Jurkat, Clone E6-1 (cell line): ENCODE measurements around the gene CST9.
"Not testable (repeated sequence)": the region's sequence is repeated elsewhere in the genome, so short reads cannot be mapped to it uniquely, and the experiment has no call there.

Experiments used
- DNase-seq: peaks from one replicate; pipeline ENCODE4 v3.0.0-alpha.2; 2011; ENCODE audit warnings: low read depth, low spot score
- H3K4me3 ChIP-seq: 2 replicates; pipeline ENCODE4 v1.5.1; 2011; ENCODE audit warnings: mild to moderate bottlenecking, low read length, control low read depth, moderate library complexity

Gene CST9

DNA sequence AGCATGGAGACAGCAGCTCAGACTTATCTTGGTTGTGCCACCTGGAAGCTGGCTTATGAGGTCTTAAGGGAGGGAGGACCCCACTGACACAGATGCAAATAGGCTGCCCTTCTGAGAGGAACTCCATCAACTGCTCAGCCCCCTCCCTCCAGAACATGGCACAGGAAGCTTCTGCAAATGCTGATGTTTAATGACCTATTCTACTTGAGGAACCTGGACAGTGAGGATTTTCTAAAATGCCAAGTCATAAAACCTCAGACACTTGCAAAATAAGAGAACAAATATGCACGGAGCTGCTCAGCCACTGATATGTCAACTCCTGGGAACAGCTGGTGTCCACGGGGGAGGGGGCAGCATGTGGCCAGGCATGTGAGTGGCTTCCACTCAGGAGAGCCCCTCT lies 3.5 kb downstream of the CST9 start:
- no peak for DNase-seq
- no peak overlapping the region for H3K4me3 ChIP-seq

DNA sequence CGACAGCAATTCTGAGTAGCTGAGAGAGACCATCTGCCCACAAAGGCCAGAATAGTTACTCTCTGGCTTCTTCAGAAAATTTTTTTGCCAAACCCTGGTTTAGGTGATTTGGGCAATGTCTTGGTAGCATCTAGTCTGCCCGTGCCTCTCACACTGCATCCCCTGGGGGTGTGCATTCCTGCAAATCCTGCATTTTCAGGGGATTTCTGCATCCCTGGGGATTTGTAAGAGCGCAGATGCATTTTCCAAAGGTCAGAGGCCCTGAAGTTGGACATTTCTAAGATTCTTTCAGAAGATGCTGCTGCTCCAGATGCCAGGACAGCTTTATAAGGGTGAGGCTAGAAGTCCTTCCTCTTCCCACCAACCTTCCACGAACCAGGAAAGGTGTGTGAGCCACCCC lies 4.0 kb downstream of the CST9 start:
- H3K4me3 ChIP-seq, result no peak overlapping the region
- no peak for DNase-seq

DNA sequence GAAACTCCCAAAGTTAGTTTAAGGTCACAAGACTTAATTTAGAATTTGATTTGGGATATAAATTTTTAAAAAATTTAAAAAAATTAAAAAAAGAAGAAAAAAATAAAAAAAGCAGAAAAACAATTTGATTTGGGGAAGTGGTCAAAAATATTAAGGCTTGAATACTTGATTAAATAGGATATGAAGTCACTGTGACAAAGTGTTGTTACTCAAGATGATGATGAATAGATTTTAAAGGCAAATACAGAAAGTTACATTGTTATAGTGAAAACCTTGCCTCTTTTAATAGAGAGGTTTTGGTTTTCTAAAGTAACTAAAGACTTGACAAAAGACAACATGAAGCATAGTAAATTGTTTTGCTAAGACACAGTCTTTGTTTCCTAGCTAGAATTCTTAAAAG lies 7.2 kb downstream of the CST9 start:
- H3K4me3 ChIP-seq, result no peak overlapping the region
- no peak for DNase-seq

DNA sequence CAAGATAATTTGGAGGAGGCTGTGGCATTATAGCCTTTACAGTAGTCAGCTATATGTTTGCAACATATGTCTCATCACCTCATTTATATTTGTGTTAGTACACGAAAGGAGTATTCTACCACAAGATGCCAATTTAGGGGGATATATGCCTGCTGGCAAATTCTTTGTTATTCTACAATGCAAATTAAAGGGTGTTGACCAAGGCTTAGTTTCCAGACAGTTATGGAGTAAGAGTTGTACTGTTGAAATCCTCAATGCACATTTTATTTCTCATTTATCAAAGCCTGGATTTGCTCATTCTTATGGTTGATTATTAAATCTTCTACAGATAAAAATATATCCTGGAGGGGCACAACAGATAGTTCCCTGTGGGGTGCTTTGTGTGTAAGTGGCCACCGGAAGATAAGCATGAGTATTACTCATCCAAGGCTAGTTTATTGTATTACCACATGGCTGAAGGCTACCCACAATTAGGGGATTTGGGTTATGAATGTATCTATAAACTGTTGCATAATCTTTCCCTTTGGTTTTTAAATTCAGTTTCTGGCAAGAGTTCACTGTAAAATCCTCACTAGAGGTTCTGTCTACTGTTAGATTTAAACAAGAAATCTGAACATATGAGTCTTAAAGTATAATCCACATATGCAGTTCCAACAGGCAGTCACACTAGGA lies 9.0 kb downstream of the CST9 start:
- no peak for DNase-seq
- no peak overlapping the region for H3K4me3 ChIP-seq

DNA sequence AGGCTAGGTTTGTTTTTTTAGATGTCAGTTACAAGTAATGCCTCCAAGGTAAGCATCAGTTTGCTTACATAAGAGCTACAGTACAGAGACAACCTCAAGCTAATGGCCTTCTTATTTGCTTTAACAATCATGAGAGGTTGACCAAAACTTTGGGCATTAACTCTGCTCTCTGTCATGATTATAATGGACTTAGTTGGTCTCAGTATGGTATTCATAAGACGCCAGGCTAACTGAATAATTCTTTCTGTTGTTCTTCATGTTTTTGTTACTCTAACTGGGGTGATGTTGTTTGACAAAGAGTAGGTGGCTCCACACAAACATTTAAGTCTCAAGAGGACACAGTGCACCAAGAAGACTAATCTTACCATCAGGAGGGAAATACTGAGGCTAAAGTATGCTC lies 9.8 kb downstream of the CST9 start:
- H3K4me3 ChIP-seq, result no peak overlapping the region
- no peak for DNase-seq

DNA sequence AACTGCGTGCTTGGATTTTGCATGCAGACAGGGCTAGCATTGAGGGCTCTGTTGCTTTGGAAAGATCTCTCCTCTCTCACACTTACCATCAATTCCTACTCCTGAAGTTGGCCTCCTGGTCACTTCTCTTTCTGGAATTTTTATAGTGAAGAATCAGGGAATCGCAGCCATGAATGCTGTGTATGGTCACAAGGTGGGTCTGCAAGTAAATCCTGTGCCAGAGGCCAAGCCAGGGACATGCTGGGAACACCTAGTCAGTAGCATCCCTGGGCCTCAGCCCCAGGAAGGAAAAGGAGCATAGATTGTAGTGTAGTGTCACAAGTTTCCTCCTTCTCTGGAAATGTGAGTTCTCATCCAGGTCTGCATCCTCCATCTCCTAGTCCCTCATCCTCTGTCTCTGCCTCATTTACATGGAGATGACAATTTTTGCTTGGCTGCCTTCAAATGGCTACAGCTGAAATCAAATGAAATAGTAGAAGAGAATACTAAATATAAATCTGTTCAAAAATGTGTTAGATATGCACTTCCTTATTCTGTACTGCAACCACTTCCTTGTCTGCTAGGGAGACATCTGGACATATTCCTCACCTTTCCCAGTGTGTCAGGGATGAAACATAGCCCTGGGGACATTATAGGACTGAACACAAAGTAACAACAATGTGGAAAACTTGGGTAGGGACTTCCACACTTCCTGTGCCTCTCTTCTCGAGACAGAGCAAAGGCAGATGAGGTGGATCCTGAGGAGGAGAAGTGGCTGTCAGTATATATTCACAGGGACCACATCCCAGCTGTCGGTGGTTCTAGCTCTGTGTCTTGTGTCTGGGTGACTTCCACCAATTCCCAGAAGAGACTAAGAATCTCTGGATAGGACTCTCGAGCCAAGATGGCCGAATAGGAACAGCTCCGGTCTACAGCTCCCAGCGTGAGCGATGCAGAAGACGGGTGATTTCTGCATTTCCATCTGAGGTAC lies 17.0 kb downstream of the CST9 start:
- DNase-seq, result no peak
- H3K4me3 ChIP-seq, result no peak overlapping the region

DNA sequence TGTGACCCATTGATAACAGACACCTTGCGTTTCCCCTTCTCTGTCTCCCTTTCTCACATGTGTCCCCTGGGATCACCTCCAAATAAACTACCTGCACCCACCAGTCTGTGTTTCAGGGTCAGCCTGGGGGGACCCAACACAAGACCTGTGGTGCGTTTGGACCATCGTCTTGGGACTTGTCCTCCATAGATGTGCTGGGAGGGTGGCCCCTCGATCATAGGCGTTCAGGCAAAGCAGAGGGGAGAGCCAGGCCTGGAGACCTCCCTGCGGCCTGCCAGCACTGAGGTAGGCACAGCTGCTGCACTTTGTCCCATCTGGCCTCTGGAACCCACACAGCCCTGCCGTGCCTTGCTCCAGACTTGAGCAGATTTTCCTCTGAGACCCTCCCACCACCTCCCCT lies 18.1 kb downstream of the CST9 start:
- no peak for DNase-seq
- H3K4me3 ChIP-seq, result no peak overlapping the region

DNA sequence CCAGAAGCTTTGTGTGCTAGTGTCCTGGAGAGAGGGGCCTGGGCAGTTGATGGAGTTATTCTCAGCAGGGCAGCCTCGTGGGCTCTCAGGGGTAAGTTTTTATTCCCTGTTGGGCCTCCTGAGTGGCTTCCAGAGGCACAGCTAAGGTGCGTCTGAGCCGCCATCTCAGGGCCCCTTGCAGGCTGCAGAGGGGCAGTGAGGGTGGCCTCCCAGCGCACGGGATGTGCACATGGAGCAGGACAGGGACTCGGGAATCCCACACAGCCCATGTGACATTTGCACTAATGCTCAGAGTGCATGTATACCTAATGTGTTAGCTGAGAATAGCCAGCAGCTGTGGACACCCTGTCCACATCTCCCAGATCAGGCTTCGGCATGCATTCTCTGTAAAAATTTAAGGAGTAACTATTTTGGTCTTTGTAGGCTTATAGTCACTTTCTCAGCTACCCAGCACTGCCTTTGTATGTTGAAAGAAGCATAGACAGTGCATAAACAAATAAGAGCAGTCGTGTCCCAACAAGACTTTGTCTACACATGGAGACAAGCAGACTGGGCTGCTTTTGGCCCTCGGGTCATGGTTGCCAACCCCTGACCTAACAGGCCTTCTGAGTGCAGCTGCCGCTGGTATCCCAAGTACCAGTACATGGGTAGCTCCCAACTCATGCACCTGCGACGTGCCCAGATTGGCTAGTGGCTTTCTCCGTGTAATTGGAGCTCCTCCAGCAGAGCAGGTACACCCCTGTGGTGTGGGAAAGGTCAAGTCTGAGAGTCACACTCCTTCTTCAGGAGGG lies 18.8 kb downstream of the CST9 start:
- no peak for DNase-seq
- H3K4me3 ChIP-seq, result no peak overlapping the region

DNA sequence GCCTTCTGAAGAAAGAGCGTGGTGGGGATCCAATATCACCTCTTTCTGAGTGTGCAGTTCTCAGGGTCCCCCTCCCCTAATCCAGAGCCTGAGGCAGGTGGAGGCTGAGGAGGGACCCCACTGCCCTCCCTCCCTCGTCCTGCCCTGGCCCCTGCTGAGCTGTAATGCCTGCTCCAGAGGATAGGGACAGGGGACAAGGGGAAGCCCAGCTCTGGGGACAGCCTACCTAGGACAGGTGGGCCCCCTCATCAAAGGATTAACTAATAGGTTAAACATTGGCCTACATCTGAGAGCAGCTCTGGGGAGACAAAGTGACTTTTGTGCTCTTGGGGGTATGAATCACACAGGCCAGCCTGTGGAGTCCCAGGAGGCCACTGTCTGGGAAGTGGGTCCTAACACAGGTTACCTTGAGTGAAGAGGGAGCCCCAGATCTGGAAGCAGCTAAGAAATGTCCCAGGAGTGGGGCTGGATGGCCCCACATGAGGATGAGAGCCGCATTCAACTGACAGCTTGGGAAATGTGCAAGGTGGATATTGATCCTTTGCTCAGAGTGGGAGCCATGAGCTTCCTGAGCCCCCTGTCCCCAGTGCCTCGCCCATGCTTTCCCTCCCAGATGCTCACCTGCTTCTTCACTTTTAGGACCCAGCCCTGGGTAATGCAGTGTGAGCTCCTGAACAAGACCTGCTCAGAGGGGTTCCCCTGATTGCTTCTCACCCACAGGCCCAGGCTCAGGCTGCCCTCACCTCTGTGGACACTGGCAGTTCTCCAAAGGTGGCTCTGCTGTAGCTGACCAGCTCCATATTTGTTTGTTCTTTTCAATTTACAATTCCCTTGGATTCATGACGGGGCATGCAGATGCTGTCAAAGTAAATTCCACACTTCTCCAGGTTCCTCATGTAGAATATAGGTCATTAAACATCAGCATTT lies 19.6 kb downstream of the CST9 start:
- no peak for DNase-seq
- H3K4me3 ChIP-seq, result no peak overlapping the region

DNA sequence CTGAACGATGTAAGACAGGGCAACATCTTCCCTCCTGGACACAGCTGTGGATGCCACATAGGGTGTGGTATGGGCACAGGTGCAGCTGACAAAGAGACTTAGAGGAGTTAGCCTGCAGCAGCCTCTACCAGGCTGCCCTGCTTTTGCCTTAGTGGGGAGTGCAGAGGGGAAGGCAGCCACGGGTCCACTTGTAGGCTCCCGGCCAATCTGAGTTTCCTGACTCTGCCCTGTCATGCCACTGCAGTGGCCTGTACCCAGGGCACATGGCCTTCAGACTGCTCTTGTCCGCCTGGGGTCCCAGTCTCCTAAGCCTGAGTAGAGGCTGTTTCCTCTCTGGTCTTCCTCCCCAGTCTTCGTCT lies 20.3 kb downstream of the CST9 start:
- no peak for DNase-seq
- H3K4me3 ChIP-seq, result no peak overlapping the region

DNA sequence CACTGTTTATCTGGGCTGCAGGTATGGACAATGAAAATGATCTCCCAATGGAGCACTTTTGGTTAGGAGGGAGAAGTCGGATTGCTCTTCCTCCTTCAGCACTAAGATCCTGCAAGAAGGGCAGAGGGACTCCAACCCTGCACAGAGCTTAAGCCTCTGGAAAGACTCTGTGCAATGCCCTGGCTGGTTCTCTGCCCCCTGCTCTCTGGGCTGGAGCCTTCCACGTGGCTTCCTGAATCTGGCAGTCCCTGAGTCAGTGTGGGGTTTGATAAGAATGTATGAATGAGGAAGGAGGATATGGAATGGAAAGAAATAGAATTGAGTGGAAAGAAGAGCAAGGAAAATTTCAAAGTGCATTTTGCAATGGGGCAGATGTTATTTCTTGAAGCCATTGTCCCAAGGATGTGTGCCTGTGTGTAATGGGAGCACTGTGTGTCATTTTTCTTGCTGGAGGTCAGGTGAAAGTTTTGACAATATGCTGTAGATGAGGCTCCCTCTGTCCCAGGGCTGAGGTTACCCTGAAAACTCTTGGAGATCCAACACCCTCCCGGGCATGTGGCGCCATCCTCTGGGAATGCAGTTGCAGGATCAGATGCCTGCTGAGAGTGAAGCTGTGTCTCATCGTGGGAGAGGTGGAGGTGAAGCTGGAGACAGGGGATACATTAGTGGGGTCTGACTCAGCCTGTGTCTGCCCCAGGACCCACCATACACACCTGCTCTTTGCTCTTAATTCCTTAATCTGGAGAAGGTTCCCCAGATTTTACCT lies 21.1 kb downstream of the CST9 start:
- H3K4me3 ChIP-seq, result no peak overlapping the region

DNA sequence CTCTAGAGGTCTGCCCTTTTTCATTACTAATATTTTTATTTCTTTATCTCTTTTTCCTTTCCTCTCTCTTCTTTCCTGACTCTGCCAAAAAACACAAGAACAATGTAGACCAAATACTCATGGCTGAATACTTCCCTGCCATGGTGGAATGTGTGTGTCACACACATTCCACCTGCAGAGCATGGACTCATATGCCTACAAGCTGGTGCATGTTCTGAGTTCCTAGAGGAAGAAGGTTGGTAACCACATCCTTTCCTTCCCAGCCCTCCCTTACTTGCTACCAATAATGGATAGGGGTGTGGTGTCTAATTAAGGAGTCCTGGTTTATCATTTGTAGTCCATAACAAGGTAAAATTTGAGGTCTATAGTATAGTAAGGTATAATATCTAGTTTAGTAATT lies 22.2 kb downstream of the CST9 start:
- no peak for DNase-seq
- no peak overlapping the region for H3K4me3 ChIP-seq

More for the DNA sequence above, 21.1 kb downstream of the CST9 start:
- no peak for DNase-seq

DNA sequence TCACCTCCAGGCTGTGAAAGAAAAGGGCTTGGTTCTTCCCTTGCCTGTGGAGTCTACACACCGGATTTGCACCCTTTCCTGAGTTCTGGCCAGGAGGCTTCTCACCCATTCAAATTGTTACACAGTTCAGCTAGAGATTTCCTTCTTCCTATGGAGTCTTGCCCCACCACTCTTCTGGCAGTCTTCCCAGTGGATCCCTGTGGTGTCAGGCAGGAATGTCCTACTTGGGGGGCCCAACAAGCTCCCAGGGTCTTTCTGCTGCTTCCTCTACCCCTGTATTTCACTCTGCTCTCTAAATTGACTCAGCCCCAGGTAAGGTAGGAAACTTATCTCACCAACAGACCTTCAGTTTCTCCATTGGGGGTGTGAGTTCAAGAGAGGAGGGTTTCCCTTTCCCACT lies 23.4 kb downstream of the CST9 start:
- H3K4me3 ChIP-seq, result no peak overlapping the region
- no peak for DNase-seq

DNA sequence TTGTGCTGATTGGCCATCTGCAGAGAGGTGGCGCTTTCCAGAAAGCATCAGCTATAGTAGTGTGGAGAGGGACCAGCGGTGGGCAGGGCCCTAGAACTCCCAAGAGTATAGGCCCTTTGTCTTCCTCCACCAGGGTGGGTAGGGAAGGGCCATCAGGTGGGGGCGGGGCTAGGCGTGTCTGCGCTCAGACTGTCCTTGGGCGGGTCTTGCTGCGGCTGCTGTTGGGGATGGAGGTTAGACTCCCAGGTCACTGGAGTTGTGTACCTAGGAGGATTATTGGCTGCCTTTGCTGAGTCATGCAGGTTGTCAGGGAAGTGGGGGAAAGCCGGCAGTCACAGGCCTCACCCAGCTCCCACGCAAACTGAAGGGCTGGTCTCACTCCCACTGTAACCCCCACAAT lies 23.9 kb downstream of the CST9 start:
- not testable (repeated sequence) for DNase-seq, H3K4me3 ChIP-seq

DNA sequence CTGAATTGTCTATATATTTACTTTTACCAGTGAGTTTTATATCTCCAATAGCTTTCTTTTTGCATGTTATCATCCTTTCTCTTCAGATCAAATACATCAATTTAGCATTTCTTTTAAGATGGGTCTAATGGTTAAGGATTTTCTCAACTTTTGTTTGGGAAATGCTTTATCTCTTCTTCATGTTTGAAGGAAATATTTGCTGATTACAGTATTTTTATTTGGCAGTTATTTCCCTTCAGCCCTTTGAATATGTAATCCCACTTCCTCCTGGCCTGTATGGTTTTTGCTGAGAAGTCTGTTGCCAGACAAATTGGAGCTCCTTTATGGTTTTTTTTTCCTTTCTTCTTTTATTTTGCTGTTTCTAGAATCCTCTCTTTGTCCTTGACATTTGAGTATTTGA lies 30.7 kb downstream of the CST9 start:
- H3K4me3 ChIP-seq, result no peak overlapping the region
- no peak for DNase-seq

DNA sequence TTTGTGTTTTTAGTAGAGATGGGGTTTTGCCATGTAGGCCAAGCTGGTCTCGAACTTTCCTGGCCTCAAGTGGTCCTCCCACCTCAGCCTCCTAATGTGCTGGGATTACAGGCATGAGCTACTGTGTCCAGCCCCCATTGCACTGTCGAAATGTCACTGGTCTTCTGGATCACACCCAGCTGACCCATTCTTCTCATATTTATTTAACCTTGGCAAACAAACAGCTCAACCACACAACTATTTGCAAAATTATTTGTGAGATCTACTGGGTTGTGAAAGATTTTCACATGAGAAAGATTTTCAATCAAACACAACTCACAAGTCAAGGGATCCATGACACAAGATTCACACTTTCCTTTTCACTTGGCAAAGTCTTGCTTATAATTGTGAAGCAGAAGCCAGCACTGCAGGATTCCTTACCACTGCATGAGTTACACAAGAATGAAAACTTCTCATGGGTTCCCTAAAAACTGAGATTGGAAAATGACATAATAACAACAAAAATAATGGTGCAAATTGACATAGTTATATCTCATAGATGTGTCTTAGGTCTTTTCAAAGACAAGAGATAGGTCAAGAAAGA lies 35.4 kb downstream of the CST9 start:
- no peak overlapping the region for H3K4me3 ChIP-seq
- DNase-seq, result no peak

DNA sequence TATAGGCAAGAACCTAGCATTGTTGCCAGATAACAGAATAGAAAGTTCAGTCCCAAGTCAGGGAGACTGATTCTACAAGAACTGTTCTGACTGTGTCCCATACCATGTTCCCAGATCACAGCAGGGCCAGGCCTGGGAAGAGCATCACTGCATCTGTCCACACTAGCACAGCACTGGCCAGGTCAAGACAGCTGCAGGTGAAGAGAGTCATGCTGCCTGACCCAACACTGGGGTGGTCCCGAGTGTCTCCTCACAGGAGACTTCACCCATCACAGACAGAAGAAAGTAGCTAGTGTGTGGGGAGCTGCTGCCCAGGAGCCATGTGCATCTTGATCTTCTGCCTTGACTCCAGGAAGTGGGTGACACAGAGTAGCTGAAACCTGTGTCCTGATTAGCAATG lies 36.1 kb downstream of the CST9 start:
- no peak for DNase-seq
- H3K4me3 ChIP-seq, result no peak overlapping the region

DNA sequence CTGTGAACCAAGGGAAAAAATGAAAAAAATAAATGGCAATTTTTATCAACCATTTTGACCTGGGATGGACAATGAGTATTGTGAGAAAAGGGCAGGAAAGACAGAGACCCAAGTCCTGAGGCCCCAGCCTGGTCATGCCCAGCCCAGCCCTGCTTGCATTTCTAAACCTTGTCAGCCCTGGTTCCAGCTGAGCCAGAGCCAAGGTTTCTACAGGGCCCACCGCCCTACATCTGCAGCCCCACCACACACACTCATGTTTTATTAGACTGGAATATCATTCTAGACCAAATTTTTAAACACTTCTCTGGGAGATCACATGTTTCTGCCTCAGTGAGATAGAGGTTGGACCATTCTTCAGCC lies 36.8 kb downstream of the CST9 start:
- DNase-seq, result no peak
- no peak overlapping the region for H3K4me3 ChIP-seq
